GM23338 (cell line): Measurements from ENCODE around the gene BLM. TPM values are rescaled to one million over a fixed set of nuclear protein-coding genes. Genes with fewer than 3 reads are reported as not detected.
A peak's percentile ranks its signal among the peaks of the same experiment; 100 is the strongest.

Experiments used
- ATAC-seq: fragments of 200-7000 bp; cut with Tn5 transposase; 3 replicates; pipeline ENCODE4 v1.9.1; 2020
- DNase-seq: peaks from one replicate; pipeline ENCODE4 v3.0.0-alpha.2; 2015; ENCODE audit warnings: low spot score
- H2AFZ ChIP-seq: fragments of 200-600 bp; sonication (generic); 2 replicates; pipeline ENCODE4 v1.8.0; 2016; ENCODE audit warnings: antibody characterized with exemption, mild to moderate bottlenecking, moderate library complexity
- H3F3A ChIP-seq: fragments of 200-600 bp; sonication (generic); replicated peaks from 2 replicates; pipeline ENCODE4 v1.8.0; 2017; ENCODE audit warnings: antibody characterized with exemption, mixed run types, low read depth
- H3K27ac ChIP-seq: fragments of 200-600 bp; sonication (generic); 2 replicates; pipeline ENCODE4 v1.6.1; 2016; ENCODE audit warnings: low read depth
- H3K27me3 ChIP-seq: fragments of 200-600 bp; sonication (generic); 2 replicates; pipeline ENCODE4 v1.8.0; 2016; ENCODE audit warnings: mild to moderate bottlenecking, mixed run types, moderate library complexity; ENCODE audit not compliant: insufficient read depth
- H3K36me3 ChIP-seq: fragments of 200-600 bp; sonication (generic); 2 replicates; pipeline ENCODE4 v1.8.0; 2016; ENCODE audit warnings: mild to moderate bottlenecking; ENCODE audit not compliant: insufficient read depth
- H3K4me1 ChIP-seq: fragments of 200-600 bp; sonication (generic); 2 replicates; pipeline ENCODE4 v1.8.0; 2016; ENCODE audit warnings: mild to moderate bottlenecking, moderate library complexity; ENCODE audit not compliant: insufficient read depth
- H3K4me2 ChIP-seq: fragments of 200-600 bp; sonication (generic); 2 replicates; pipeline ENCODE4 v1.7.1; 2017; ENCODE audit warnings: mixed run types
- H3K4me3 ChIP-seq: fragments of 200-600 bp; sonication (generic); 2 replicates; pipeline ENCODE4 v1.6.1; 2016; ENCODE audit warnings: mixed run types
- H3K79me2 ChIP-seq: fragments of 200-600 bp; sonication (generic); replicated peaks from 2 replicates; pipeline ENCODE4 v1.8.0; 2017; ENCODE audit warnings: mild to moderate bottlenecking; ENCODE audit not compliant: insufficient read depth
- H3K9me2 ChIP-seq: fragments of 200-600 bp; sonication (generic); 2 replicates; pipeline ENCODE4 v1.8.0; 2017; ENCODE audit not compliant: insufficient read depth
- H4K20me1 ChIP-seq: fragments of 200-600 bp; sonication (generic); replicated peaks from 2 replicates; pipeline ENCODE4 v1.8.0; 2017; ENCODE audit warnings: mild to moderate bottlenecking; ENCODE audit not compliant: insufficient read depth
- H3K27ac Mint-ChIP-seq: 2 replicates; pipeline ENCODE4 v1.8.0; 2020; ENCODE audit warnings: inconsistent platforms, mild to moderate bottlenecking, moderate library complexity, mixed read lengths
- H3K27me3 Mint-ChIP-seq: 3 replicates; pipeline ENCODE4 v1.8.0; 2022; ENCODE audit warnings: low read depth, mild to moderate bottlenecking, moderate library complexity, mixed read lengths, inconsistent platforms; ENCODE audit not compliant: insufficient read depth, poor library complexity
- H3K36me3 Mint-ChIP-seq: 3 replicates; pipeline ENCODE4 v1.8.0; 2021; ENCODE audit warnings: low read depth, mild to moderate bottlenecking, inconsistent platforms, moderate library complexity, mixed read lengths
- H3K4me1 Mint-ChIP-seq: 3 replicates; pipeline ENCODE4 v1.8.0; 2020; ENCODE audit warnings: mild to moderate bottlenecking, inconsistent platforms, mixed read lengths
- H3K4me3 Mint-ChIP-seq: 3 replicates; pipeline ENCODE4 v1.8.0; 2021; ENCODE audit warnings: moderate library complexity, mild to moderate bottlenecking, inconsistent platforms, mixed read lengths
- H3K9me3 Mint-ChIP-seq: 3 replicates; pipeline ENCODE4 v1.8.0; 2020; ENCODE audit warnings: moderate library complexity, mild to moderate bottlenecking, inconsistent platforms, mixed read lengths
- CREB1 ChIP-seq: fragments of 250-450 bp; sonication (Bioruptor Pico); IDR thresholded peaks from 2 replicates; pipeline ENCODE4 v1.5.0; 2020; ENCODE audit warnings: low read depth, mild to moderate bottlenecking, moderate library complexity
- EZH2 ChIP-seq: fragments of 200-600 bp; sonication (generic); IDR thresholded peaks from one replicate; pipeline ENCODE4 v1.8.0; 2017; ENCODE audit warnings: antibody characterized with exemption, mild to moderate bottlenecking, low read depth; ENCODE audit not compliant: unreplicated experiment
- EZH2phosphoT487 ChIP-seq: fragments of 200-600 bp; sonication (generic); IDR thresholded peaks from one replicate; pipeline ENCODE4 v1.8.1; 2018; ENCODE audit warnings: antibody characterized with exemption; ENCODE audit not compliant: unreplicated experiment
- NANOG ChIP-seq: IDR thresholded peaks from 2 replicates; pipeline ENCODE4 v1.6.1; 2016; ENCODE audit warnings: antibody characterized with exemption, borderline replicate concordance
- STAT1 ChIP-seq: IDR thresholded peaks from one replicate; pipeline ENCODE4 v1.6.1; 2016; ENCODE audit warnings: antibody characterized with exemption; ENCODE audit not compliant: unreplicated experiment
- ZNF114 ChIP-seq: fragments of 250-450 bp; sonication (Bioruptor Pico); IDR thresholded peaks from 2 replicates; pipeline ENCODE4 v1.5.0; 2020; ENCODE audit warnings: mild to moderate bottlenecking, moderate library complexity
- ZNF331 ChIP-seq: fragments of 250-450 bp; sonication (Bioruptor Pico); IDR thresholded peaks from 2 replicates; pipeline ENCODE4 v1.5.0; 2020; ENCODE audit warnings: low read depth, mild to moderate bottlenecking, moderate library complexity
- polyA plus RNA-seq: library from polyadenylated mRNA; unstranded; fragments of >200 nt; fragmentation: Nextera tagmentation; extraction: Ambion mirVana; gene quantifications from 2 replicates; pipeline ENCODE4 v1.2.1, GENCODE V29; 2016
- total RNA-seq: library from RNA; depleted of rRNA; stranded (reverse); fragments of >200 nt; shearing (Covaris generic); gene quantifications from 2 replicates; pipeline ENCODE4 v1.2.3, GENCODE V29; 2014
- TF ChIP-seq, protein P1 (sequence below), 2 experiments: fragments of 200-600 bp in 1 of 2; sonication (generic) in 1 of 2; conservative IDR thresholded peaks; 2 replicates each; pipeline versions ENCODE4 v1.5.1 to v1.6.1; 2016 to 2017; ENCODE audit warnings: antibody characterized with exemption in 2 of 2, low read depth in 2 of 2, mild to moderate bottlenecking in 2 of 2, moderate library complexity in 1 of 2
- TF ChIP-seq, protein P2 (sequence below): IDR thresholded peaks from one replicate; pipeline ENCODE4 v1.6.1; 2018; ENCODE audit warnings: antibody characterized with exemption; ENCODE audit not compliant: unreplicated experiment
- TF ChIP-seq, protein P3 (sequence below): IDR thresholded peaks from 2 replicates; pipeline ENCODE4 v1.6.1; 2016; ENCODE audit warnings: antibody characterized with exemption

The BLM gene
- total and polyA plus RNA-seq, 2 experiments from 2014 or later, result 43.1 to 43.3 TPM

DNA sequence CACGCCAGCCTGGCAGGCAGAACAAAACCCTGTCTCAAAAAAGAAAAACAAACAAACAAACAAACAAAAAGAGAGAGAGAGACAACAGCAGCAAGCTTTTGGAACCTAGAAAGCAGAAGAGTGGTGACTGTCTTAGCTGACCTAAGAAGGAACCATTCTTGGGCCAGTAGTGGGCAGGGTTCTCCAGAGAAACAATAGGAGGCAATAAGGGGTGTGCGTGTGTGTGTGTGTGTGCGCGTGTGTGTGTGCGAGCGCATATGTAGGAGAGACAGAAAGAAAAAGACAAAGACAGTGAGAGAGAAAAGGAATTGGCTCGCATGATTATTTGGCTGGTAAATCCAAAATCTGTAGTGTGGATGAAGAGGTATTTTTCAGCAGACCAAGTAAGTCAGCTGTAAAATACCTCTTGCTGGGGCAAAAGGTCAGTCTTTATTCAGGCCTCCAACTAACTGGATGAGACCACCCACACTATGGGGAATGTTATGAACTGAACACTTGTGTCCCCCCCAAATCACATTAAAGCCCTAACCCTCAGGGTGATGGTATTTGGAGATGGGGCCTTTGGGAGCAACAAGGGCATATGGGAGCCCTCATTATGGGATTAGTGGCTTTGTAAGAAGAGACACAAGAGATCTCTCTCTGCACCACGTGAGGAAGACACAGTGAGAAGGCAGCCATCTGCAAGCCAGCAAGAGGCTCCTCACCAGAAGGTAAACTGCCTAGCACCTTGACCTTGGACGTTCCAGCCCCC lies 15.1 kb upstream of the BLM start:
- Histone ChIP-seq H3F3A (no peaks in the 10 kb centered on the region), H3K4me2 (no peak overlapping the region), H4K20me1 (no peaks in the 10 kb centered on the region), H3K4me1 (no peaks in the 10 kb centered on the region), H3K27me3 (no peaks in the 10 kb centered on the region), H3K79me2 (no peaks in the 10 kb centered on the region), H3K4me3 (no peak overlapping the region), H3K27ac (no peak overlapping the region), H3K36me3 (no peaks in the 10 kb centered on the region), H3K9me2 (no peaks in the 10 kb centered on the region), H2AFZ (no peak overlapping the region)
- Mint-ChIP-seq H3K27me3 (peaks cover 6% of the 10 kb centered on the region), H3K36me3 (peaks cover 5% of the 10 kb centered on the region; the same call in 1 of the 3 replicates), H3K4me3 (no peak overlapping the region), H3K9me3 (no peaks in the 10 kb centered on the region), H3K27ac (no peak overlapping the region), H3K4me1 (no peaks in the 10 kb centered on the region; the same call in 2 of the 3 replicates)
- ATAC-seq (no peak; the same call in 2 of the 3 replicates), DNase-seq (peak; percentile 39)
- TF ChIP-seq, protein P1, sequence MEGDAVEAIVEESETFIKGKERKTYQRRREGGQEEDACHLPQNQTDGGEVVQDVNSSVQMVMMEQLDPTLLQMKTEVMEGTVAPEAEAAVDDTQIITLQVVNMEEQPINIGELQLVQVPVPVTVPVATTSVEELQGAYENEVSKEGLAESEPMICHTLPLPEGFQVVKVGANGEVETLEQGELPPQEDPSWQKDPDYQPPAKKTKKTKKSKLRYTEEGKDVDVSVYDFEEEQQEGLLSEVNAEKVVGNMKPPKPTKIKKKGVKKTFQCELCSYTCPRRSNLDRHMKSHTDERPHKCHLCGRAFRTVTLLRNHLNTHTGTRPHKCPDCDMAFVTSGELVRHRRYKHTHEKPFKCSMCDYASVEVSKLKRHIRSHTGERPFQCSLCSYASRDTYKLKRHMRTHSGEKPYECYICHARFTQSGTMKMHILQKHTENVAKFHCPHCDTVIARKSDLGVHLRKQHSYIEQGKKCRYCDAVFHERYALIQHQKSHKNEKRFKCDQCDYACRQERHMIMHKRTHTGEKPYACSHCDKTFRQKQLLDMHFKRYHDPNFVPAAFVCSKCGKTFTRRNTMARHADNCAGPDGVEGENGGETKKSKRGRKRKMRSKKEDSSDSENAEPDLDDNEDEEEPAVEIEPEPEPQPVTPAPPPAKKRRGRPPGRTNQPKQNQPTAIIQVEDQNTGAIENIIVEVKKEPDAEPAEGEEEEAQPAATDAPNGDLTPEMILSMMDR (conservative IDR thresholded peaks at IDR 0.05; ENCODE audit: low read depth in 2 of 2), result peak in 1 of 2 experiments; percentile 38; a peak in 2 of 4 replicates
- no peak for TF ChIP-seq EZH2

GRCh38 chr15:90703455-90703854 lies 13.7 kb upstream of the BLM start:
- ATAC-seq (no peak), DNase-seq (no peak)
- Mint-ChIP-seq H3K9me3 (no peaks in the 10 kb centered on the region), H3K27me3 (peaks cover 4% of the 10 kb centered on the region), H3K27ac (no peak overlapping the region), H3K4me3 (no peak overlapping the region), H3K4me1 (no peaks in the 10 kb centered on the region; the same call in 2 of the 3 replicates), H3K36me3 (peaks cover 5% of the 10 kb centered on the region; the same call in 1 of the 3 replicates)
- Histone ChIP-seq H3F3A (no peaks in the 10 kb centered on the region), H4K20me1 (no peaks in the 10 kb centered on the region), H3K79me2 (no peaks in the 10 kb centered on the region), H3K36me3 (no peaks in the 10 kb centered on the region), H3K4me2 (no peak overlapping the region), H3K27me3 (no peaks in the 10 kb centered on the region), H3K9me2 (no peaks in the 10 kb centered on the region), H3K4me3 (no peak overlapping the region), H2AFZ (no peak overlapping the region), H3K27ac (0 out of 2 replicates have a peak overlapping the region, but pooled peaks have one; percentile 32), H3K4me1 (no peaks in the 10 kb centered on the region)
- TF ChIP-seq EZH2phosphoT487, result no peak
- TF ChIP-seq, protein P2, sequence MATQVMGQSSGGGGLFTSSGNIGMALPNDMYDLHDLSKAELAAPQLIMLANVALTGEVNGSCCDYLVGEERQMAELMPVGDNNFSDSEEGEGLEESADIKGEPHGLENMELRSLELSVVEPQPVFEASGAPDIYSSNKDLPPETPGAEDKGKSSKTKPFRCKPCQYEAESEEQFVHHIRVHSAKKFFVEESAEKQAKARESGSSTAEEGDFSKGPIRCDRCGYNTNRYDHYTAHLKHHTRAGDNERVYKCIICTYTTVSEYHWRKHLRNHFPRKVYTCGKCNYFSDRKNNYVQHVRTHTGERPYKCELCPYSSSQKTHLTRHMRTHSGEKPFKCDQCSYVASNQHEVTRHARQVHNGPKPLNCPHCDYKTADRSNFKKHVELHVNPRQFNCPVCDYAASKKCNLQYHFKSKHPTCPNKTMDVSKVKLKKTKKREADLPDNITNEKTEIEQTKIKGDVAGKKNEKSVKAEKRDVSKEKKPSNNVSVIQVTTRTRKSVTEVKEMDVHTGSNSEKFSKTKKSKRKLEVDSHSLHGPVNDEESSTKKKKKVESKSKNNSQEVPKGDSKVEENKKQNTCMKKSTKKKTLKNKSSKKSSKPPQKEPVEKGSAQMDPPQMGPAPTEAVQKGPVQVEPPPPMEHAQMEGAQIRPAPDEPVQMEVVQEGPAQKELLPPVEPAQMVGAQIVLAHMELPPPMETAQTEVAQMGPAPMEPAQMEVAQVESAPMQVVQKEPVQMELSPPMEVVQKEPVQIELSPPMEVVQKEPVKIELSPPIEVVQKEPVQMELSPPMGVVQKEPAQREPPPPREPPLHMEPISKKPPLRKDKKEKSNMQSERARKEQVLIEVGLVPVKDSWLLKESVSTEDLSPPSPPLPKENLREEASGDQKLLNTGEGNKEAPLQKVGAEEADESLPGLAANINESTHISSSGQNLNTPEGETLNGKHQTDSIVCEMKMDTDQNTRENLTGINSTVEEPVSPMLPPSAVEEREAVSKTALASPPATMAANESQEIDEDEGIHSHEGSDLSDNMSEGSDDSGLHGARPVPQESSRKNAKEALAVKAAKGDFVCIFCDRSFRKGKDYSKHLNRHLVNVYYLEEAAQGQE, result no peak
- TF ChIP-seq ZNF331 (CRISPR knock-in tag), result no peak
- no peak for TF ChIP-seq STAT1
- TF ChIP-seq, protein P3, sequence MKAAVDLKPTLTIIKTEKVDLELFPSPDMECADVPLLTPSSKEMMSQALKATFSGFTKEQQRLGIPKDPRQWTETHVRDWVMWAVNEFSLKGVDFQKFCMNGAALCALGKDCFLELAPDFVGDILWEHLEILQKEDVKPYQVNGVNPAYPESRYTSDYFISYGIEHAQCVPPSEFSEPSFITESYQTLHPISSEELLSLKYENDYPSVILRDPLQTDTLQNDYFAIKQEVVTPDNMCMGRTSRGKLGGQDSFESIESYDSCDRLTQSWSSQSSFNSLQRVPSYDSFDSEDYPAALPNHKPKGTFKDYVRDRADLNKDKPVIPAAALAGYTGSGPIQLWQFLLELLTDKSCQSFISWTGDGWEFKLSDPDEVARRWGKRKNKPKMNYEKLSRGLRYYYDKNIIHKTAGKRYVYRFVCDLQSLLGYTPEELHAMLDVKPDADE, result no peak
- TF ChIP-seq, protein P1 (conservative IDR thresholded peaks at IDR 0.05; ENCODE audit: low read depth in 2 of 2), result no peak
- TF ChIP-seq NANOG, result no peak
- no peak for TF ChIP-seq ZNF114 (CRISPR knock-in tag)
- TF ChIP-seq CREB1 (CRISPR knock-in tag), result no peak
